GM18858 (cell line): ENCODE results near the gene SLC2A9.

Experiments
- ATAC-seq: cut with Tn5 transposase; IDR thresholded peaks from one replicate; pipeline ENCODE4 v1.9.1; 2021; ENCODE audit not compliant: unreplicated experiment

Gene SLC2A9

DNA sequence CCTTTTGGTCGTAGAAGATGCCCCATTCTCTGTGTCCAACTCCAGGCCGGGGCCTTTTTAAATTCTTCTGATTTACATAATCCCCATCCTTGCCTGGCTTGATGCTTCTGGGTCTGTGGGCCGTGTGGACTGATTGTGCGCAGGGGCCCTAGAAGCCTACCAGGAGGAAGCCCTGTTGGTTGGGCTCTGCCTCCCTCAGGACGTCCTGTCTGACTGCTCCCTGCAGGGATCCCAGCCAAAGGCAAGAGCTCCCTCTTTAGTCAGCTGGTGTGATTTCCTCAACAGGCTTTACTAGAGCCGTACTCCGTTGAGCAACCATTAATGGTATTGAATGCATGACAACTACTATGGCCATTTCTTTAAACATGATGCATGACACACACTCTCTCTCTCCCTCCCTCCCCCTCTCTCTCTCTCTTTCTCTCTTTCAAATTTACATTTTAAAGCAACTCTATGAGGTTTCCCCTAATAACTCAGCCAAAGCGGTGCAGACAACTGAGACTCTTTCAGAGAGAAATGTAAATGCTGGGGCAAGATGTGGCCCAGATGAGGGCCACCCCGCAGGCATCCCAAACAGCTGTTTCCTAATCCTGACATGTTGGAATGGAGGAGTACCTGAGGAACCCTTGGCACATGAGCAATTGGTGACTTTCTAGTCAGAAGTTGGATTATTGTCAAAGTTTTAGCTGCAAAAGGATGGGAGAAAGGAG is 122.5 kb downstream of the SLC2A9 start:
- no peak for ATAC-seq

DNA sequence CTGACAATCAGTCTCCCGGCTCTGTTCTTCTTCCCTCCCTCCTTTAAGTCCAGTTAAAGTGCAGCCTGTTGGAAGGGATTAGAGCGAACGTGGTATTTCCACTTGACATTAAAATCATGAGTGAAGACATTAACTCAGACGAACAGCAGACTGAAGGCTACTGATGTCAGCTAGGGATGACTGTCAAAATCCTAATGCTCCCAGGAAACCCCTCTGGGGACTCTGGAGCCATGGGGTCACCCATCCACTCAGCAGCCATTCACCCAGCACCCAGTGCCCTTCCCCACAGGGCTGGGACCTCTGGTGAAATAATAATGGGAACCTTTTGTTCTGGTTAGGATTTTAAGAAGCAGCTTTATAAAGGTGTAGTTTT is 126.0 kb downstream of the SLC2A9 start:
- no peak for ATAC-seq

DNA sequence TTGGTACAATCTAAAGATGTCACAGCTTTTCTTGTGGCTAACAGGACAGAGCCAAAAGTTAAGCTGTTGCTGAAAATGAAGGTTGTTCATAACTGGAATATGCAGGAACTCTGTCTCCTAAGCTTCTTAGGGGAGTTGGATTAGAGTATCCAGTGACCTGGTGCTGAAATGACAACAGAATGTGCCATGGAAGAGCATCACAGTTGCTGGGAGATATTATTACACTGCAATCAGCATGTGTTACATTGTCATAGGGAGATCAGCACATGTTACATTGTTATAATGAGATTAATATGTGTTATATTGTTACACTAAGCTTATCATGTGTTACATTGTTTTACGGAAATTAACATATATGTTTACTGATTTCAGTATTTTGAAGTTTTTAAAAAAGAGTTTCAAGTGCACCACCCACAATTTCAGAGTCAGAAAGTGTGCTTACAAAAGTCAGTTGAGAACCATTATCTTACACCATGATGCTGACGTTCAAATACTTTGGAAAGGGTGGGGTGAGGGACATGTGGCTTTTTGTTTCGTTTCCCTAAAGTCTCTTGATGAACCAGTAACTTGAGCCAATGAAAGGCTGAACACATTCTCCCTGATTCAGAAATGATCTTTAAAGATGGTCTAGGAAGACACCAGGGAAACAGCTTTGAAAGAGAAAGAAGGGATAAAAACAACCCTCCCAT is 126.5 kb downstream of the SLC2A9 start:
- no peak for ATAC-seq

DNA sequence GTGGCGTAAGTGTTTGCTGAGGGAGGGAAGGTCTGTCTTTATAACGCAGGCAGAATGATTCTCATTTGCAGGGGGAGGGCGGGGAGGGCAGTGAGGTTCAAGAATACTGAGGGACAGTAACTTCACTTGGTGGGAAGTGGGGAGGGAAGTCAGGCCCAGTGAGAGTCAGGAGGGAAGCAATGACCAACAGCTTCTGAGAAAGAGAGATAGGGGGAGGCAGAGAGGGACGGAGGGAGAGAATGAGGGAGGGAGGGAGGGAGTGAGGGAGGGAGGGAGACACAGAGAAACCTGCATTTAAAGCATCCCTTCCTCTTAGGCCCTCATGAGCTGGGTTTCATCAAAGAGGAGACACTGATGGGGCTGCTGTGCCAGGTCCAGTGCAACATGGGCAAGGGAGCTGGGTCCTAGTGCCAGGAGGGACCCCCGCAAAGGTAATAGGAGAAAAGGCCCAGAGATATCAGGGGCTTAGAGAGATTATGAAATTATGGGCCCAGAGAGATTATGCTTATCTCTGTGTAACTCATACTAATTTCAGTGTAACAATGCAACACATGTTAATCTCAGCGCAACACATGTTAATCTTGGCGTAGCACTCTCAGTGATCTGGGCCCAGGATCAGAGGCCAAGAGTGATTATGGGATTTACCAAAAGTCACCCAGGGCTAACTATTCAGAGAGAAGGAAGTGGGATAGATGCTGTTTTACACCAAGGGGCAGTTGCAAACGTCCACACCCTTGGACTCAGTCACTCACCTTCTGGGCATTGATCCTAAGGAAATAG is 127.8 kb downstream of the SLC2A9 start:
- ATAC-seq, result no peak

DNA sequence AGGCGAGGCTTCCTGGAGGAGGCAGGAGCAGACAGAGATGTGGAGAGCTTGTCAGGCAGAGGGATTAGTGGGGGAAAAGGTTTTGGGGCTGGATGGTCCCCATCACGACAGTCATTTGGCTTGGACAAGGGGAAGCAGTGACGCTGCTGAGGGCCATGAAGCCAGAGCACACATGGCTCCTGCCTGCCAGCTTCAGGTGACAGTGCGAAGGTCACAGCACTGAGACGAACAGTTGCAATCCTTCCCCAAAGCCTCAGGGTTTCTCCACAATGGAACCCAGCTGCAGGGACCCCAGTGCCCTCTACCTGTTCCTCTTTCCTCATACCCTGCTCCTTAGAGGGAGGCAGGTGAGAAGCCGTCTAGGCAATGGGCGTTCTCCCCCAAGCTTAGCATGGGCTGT is 129.6 kb downstream of the SLC2A9 start:
- no peak for ATAC-seq

DNA sequence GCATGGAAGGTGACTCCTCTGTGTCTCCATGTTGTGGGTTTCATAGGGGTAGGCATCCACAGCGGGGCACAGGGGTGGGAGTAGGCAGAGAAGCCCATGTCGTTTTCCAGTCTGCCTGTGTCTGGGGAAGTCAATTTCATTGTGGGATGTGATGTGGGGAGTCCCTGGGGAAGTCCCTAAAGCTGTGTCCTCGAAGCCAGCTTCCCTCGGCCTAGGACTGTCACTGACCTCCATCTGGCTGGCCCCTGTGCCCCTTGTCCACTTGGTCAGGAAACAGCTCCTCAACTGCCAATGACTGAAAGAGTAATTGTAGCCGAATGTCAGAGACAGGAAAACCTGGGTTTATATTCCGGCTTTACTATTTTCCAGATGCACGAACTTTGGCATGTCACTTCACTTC is 130.2 kb downstream of the SLC2A9 start:
- no peak for ATAC-seq

DNA sequence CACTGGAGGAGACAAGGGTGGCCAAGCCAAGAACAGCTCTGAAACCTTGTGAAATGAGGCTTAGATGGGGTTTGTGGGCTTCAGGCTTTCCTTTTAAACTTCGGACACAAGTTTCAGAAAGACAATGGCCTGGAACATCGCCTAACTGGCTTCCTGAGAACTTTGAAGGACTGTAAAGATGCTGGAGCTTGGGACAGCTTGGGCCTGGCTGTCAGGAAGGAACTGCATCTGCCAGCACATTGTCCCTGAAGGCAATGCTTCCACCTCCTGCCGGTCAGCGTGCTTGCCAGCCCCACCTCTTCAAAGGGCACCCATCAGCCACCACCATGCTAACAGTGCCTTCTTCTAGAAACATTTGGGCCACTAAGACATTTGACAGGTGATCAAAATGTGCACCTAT is 132.0 kb downstream of the SLC2A9 start:
- ATAC-seq, result no peak

DNA sequence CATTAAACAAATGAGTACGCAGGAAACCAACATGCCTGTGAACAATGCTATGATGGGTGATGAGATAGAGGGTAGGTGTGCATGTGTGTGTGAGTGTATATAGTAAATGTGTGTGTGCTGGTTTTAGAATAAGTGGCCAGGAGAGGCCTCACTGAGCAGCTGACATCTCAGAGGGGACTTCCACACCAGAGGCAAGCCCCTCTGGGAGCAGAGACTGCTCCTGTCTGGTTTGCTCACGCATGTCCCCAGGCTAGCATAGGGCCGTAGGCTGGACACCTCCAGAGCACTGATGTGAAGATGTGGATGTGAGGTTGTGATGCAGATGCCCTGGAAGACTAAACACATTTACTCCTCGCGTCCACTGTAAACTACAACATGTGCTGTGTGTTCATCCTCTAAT is 135.3 kb downstream of the SLC2A9 start:
- ATAC-seq, result no peak

DNA sequence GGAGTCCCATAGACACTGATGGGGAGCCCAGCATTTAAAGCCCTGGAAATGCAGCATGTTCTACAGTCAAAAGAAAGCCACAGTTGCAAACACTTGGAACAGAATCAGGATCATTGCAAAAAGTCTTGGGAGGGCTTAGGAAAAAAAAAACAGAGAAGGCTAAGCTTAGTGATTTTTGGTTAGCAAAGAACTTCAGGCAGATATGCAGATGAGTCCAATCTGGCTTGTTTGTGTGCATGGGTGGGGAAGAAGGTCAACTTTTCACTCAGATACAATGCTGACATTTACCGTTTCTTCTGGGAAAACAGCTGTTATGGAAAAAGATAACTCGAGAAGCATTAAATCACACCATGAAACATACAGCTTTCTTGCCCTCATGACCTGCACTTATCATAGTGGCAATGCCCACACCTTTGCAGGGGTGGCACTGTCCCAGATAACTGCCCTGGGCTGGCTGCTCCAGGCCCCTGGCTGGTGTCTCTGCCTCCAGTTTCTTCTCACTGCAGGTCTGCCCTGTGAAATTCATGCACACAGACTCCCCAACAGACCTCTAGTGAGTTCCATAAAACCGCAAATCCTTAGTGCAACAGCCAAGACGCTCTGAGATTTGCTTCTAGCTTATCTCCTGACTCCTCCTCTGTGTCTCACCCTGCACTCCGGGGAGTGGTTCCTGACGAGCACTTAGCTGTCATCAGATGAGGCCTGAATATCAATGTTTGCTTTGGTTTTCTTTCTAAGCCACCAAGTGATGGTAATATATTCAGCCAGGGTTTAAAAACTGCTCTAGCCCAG is 140.7 kb downstream of the SLC2A9 start:
- no peak for ATAC-seq

DNA sequence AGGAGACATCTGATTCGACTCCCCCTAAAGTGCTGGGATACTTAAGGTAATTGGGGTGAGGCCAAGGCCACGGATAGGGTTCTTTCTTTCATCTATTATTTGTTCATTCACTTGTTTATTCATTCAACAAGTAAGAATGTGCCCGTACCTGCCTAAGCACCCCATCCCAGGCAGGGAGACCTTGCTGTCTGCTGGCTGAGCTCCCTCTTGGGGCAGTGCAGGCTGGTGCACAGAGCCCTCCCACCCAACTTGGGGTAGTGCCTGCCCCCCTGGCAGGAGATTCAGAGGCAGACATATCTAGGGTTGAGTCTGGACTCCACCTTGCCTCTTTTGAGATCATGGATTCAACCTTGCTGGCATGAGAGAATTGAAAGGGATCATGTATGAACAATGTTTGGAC is 144.2 kb downstream of the SLC2A9 start:
- ATAC-seq, result no peak

DNA sequence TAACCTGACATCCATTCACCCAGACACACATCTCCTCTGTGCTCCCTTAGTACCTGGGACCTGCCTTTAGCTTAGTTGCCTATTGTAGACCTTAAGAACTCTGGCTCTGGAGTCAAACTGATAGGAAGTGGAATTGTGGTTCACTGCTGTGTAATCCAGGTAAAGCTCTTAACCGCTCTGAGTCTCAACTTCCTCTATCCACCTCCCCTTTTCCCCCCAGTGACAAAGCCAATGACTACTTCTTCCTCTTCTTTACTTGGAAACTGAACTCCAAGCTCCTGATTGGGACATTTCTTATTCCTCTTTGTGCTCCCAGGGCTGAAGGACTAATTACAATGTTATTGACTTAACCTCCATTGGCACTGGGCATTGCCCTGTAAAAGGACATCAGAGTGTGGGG is 145.8 kb downstream of the SLC2A9 start:
- ATAC-seq, result no peak

DNA sequence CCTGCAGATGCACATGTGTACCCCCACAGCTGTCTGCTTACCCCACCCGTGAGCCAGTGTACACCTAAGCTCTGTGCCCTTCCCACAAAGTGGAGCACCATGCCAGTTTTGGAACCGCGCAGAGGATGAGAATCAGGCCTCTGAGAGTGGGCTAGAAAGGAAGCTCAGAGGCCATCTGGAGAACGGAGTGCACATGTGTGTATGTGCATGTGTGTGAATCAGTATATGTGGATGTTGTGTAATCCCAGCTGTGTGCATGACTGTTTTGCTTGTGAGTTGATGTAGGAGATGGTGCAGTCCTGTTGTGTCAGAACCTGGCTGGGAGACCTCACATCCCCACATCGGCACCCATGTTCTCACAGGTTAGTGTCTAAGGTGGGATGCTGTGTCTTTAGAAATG is 146.9 kb downstream of the SLC2A9 start:
- ATAC-seq, result no peak

DNA sequence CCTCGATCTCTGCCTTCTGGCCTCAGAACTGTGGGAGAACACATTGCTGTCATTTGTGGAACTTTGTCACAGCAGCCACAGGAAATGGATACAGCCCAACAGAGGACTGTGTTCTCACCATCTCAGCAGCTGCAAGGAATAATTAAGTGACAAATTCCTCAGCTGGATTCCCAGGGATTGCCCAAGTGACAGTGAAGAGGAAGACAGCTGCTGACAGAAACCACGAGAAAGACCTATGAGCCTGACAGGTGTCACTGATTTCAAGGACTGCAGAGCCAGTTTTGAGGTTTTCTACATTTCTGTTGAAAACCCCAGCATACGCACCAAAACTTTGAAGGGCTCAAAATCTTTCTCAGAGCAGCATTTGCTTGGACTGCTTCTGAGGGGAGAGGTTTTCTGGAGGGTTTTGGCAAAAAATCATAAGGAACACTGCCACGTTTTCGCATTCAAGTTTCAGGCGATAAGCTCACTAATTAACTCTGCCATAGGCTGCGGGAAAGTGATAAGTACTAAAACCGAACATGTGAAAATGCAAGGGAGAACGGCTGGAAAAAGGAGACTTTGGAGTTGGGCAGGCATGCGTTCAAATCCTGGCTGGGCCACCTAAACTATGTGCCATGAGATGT is 151.0 kb downstream of the SLC2A9 start:
- ATAC-seq, result peak; percentile 44

DNA sequence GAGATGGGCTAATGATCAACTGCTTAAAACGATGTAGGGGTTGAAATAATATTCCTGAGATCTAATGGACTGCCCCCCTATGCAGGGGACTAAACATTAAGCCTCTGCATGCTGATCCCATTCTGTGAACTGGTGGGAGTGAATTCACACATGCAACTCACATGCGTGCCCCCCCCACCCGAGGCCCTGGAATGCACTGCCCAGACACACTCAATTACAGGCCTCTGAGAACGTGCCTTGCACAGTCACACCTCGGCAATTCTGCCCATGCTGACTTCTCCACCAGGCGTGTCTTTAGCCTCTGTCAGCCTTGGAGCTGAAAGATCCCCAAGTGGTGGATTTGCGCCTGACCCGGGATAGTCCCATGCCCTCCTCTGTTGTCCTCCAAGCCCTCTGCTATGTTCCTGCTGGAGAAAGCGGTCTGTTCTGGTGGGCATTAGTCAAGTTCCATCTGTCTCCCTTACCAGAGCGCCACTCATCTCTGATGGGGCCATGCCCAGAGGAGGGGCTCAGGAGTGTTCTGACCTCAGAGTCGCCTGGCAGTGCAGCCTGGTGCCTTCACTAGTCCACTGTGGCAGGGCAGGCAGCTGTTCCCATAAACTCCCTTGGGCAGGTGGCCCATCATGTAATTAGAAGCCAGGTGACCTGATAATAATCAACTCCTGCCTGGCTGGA is 153.4 kb downstream of the SLC2A9 start:
- no peak for ATAC-seq

DNA sequence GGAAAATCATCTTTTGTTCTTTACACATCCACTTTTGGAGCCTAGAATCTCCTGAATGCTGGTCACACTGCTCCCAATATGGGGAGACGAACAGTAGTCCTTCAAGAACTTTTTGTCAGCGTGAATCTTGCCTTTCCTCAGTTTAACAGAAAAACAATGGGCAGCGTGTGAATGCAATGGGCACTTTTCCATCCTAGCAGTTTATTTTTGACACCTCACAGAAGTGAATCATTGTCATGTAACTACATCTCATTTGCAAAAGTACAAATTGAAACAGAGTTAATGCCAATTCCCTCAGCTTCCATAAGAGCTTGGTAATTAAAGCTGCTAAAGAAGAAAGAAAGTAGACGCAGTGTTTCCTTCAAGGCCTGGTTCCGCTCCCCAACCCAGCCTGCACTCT is 154.4 kb downstream of the SLC2A9 start:
- ATAC-seq, result no peak

DNA sequence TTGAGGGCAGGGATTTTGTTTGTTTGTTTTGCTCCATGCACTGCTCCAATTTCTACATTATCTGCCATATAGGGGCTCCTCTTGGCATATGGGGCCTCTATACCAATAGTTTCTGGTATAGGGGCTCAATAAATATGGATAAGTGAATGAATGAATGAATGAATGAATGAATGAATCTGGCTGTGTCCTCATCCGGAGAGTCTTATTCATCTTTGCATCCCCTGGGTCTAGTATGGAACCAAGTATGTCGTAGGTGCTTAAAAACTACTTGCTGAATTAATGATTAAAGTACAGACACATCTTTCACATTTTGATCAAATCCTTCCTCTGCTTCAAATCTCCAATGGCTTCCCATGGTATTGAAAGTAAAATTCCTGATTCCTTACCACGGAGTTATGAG is 159.7 kb downstream of the SLC2A9 start:
- no peak for ATAC-seq

DNA sequence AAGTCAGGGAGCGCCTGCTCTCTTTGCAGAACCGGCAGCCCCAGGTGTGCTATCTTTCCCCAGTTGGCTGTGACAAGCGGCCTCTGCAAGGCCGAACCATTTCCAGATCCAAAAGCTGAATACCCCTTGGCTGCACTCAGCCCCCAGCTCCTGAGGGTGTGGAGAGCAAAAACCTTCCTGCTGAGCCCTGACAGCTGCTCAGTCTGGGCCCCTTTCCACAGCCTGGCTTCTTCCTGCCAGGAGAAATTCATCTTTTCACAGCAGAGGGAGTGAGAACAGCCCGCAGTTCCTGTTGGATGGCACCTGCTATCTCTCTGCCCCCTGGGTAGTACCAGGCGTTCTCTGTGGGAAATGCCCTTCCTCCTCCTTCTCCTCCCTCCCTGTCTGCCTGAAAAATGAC is 161.5 kb downstream of the SLC2A9 start:
- no peak for ATAC-seq

DNA sequence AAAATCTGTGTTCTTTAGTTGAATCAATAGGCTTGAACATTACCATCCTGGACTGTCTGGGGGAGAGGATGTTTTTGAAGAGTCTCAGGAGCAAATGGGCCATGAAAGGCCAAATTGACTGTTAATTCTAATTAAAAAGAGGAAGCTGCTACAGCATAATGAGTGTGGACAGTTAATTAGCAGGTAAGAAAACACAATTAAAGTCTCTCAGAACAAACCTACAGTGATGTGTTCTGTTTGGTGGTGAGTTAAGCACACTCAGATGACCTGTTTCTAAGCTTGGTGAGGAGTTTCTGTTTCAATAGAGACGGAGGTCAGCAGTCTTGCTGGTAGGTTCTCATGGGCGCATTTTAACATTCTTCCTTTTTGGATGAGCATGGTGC is 171.8 kb downstream of the SLC2A9 start:
- no peak for ATAC-seq

DNA sequence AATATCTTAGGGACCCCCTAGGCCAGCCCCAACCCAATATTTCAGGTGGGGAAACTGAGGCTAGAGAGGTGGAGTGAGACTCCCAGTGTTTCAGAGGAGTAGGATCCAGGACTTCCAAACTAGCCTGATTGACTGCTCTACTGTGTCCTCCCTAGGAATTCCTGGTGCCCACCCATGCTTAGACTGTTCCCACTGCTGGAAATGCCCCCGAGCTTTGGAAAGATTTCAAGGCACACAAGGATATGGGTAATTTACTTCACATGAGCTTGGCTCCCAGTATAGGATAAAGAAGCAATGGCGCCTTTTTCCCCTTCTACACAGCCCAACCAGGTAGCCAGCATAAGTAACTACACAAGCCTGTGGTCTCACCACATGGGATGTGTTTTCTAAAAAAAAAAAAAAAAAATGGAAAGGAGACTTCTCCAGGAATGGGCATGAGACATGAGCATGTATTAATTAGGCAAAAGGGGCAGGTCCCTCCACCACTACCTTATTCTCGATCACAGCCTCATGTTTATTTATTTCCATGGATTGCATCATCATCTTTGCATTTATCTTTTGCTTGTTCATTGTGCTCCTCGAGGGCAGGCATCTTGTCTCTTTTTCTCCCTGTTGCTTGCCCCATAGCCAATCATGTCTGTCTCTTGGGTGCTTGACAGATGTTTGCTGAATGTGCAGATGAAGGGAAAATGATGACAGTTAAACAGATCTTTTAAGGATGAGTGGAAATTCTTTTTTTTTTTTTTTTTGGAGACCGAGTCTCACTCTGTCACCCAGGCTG is 173.1 kb downstream of the SLC2A9 start:
- no peak for ATAC-seq
